Skin of body (tissue), 2 donors: Measurements from ENCODE around the gene CACNA2D3. TPM values are rescaled to one million over a fixed set of nuclear protein-coding genes. Genes with fewer than 3 reads are reported as not detected.

Experiments
- DNase-seq: peaks from one replicate; lab custom pipeline; 2025; lab: John Stamatoyannopoulos, UW
- total RNA-seq: library from RNA; depleted of rRNA; stranded (reverse); fragments of >200 nt; gene quantifications from one replicate; pipeline ENCODE4 v1.2.3, GENCODE V29; 2014

Gene CACNA2D3
- total RNA-seq, 1 donor from 2014 or later, result 1.2 TPM

DNA sequence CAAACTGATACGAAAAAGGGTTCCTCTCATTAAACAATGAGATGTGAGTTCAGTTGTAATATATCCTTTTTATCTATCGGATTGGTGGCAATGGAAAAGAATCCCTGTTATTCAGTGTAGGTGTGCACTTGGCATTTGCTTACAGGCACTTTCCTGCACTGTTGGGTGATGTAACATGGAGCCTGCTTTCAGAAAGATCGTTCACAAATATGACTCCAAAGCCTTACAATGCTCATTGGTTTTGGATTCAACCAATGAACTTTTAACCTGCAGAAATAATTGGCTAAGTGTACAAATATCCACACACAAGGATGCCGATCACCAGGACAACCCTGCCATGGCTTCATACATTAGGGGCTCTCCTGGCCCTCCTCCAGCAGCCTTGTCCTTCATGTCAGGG, 996.9 kb downstream of the CACNA2D3 start:
- no peak for DNase-seq

DNA sequence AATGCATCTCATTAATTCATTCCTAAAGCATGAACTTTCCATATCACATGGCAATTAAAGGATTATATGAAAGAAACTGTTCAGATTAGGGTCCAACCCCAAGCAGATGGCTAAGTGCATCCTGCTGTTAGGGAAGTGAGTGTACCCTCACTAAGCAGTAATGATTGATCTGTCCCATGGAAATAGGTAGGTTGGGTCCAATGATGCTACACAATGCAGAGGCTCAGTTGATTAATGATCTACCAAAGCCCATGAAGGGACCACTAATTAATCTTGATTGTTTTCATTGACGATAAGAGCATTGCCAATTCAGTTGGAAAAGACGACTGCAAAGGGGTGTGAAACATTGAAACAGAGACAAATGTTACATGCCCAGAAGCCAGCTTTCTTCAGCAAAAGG, 1000.0 kb downstream of the CACNA2D3 start:
- no peak for DNase-seq

Other genes starting within 250 kb of the CACNA2D3 start
- 27.7 TPM for gene ACTR8, start 240.4 kb upstream of the CACNA2D3 start, total RNA-seq
- gene SELENOK, start 230.7 kb upstream of the CACNA2D3 start, total RNA-seq, result 69.8 TPM